Upper lobe of left lung (tissue), 6 donors: ENCODE data around the gene ARAP1. TPM values are rescaled to one million over a fixed set of nuclear protein-coding genes. Genes with fewer than 3 reads are reported as not detected.

ENCODE experiments used
- ATAC-seq, 2 donors: fragments of 200-7000 bp; cut with Tn5 transposase; one replicate each; pipeline ENCODE4 v1.9.1; 2022; ENCODE audit warnings: mild to moderate bottlenecking in 2 of 2, moderate library complexity in 2 of 2; ENCODE audit not compliant: low FRiP score in 2 of 2
- DNase-seq, 2 donors: peaks; one replicate each; pipeline ENCODE4 v3.0.0-alpha.2; 2019 to 2020
- H3K27ac ChIP-seq, 4 donors: fragments of 200-600 bp; sonication (generic); one replicate each; pipeline ENCODE4 v1.5.1; 2016 to 2019
- H3K27me3 ChIP-seq, 4 donors: fragments of 200-600 bp; sonication (generic); one replicate each; pipeline ENCODE4 v1.5.1; 2017 to 2019
- H3K36me3 ChIP-seq, 4 donors: fragments of 200-600 bp; sonication (generic); one replicate each; pipeline ENCODE4 v1.5.1; 2016 to 2019
- H3K4me1 ChIP-seq, 4 donors: fragments of 200-600 bp; sonication (generic); one replicate each; pipeline ENCODE4 v1.5.1; 2018 to 2019
- H3K4me3 ChIP-seq, 4 donors: fragments of 200-600 bp; sonication (generic); one replicate each; pipeline ENCODE4 v1.5.1; 2017 to 2019; ENCODE audit warnings: mild to moderate bottlenecking in 2 of 4, moderate library complexity in 1 of 4
- H3K9me3 ChIP-seq, 4 donors: fragments of 200-600 bp; sonication (generic); one replicate each; pipeline ENCODE4 v1.5.1; 2018 to 2019
- EP300 ChIP-seq, 4 donors: sonication (generic); formaldehyde crosslinking; IDR thresholded peaks; one replicate each; pipeline ENCODE4 v1.5.1; 2017; ENCODE audit warnings: antibody characterized with exemption in 4 of 4, control low read depth in 2 of 4
- POLR2A ChIP-seq, 4 donors: fragments of 450-650 bp; IDR thresholded peaks; one replicate each; pipeline ENCODE4 v1.5.1; 2016 to 2017; ENCODE audit warnings: antibody characterized with exemption in 4 of 4, mild to moderate bottlenecking in 2 of 4
- POLR2AphosphoS5 ChIP-seq, 2 donors: sonication (generic); formaldehyde crosslinking; IDR thresholded peaks; one replicate each; pipeline ENCODE4 v1.5.1; 2017; ENCODE audit warnings: antibody characterized with exemption in 2 of 2
- WGBS, 2 donors: methylation state at CpG; one replicate each; pipeline ENCODE4 v1.1.5; 2017 to 2018; 5-methylcytosine and 5-hydroxymethylcytosine counted together
- total RNA-seq, 6 donors: library from RNA; depleted of rRNA in 4 of 6; stranded (reverse); fragments of >200 nt in 4 of 6; gene quantifications; one replicate each; pipeline versions ENCODE4 v1.1.0 to v1.2.1, GENCODE V29; 2016 to 2021
- TF ChIP-seq, protein P1 (sequence below), 6 experiments: fragments of 450-650 bp in 4 of 6; fragments of 200-600 bp in 2 of 6; sonication (generic) in 2 of 6; IDR thresholded peaks; one replicate each; pipeline ENCODE4 v1.5.1; 2016 to 2019; ENCODE audit warnings: antibody characterized with exemption in 6 of 6
- donor health status: DM: no; HTN: no; CAD: no; lungs with moderate emphysema.
- donor health status: DM: no; HTN: yes; CAD: no; lungs with severe emphysema.

The ARAP1 gene
- total RNA-seq, 6 donors from 2014 or later, result 217 to 1,154 (median 269) TPM

DNA sequence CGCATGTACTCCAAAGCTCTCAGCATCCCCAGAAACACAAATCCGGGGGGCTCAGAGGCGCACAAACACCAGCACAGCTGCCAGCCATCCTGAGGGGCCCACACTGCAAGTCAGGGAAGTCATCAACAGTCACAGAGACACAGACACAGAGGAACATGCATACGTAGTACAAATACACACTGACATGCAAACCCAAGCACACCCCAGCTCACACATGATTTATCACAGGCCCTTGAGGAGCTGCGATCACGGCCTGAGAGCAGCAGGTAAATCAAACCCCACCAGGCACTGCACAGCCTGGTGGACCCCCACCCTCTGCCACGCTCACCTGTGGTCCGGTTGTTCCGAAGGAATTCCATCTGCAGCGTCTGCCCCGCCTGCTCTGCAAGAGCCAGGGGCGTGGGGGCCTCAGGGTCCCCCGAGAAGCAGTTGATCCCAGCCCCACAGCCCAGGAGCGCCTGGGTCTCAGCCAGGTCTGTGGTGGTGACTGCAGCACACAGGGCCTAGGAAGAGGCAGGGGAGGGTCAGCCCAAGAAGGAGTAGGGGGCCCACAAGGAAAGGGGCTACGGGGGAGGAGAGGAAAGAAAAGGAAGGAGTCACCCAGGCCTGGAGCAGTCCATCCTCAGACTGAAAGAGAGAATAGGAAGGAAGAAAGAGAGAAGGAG is 49.5 kb downstream of the ARAP1 start:
- Histone ChIP-seq H3K27ac (peak overlapping the region in 3 of 4 donors; percentile 15 to 56 (median 46)), H3K9me3 (no peaks in the 10 kb centered on the region), H3K36me3 (peaks cover 55 to 100% (median 96%) of the 10 kb centered on the region in 4 donors), H3K27me3 (no peaks in the 10 kb centered on the region), H3K4me3 (no peak overlapping the region), H3K4me1 (peaks cover 9 to 29% (median 14%) of the 10 kb centered on the region in 4 donors)
- WGBS, 2 donors, result 86 to 88% methylated on average over 5 to 15 of the region's 15 CpGs
- TF ChIP-seq, protein P1, sequence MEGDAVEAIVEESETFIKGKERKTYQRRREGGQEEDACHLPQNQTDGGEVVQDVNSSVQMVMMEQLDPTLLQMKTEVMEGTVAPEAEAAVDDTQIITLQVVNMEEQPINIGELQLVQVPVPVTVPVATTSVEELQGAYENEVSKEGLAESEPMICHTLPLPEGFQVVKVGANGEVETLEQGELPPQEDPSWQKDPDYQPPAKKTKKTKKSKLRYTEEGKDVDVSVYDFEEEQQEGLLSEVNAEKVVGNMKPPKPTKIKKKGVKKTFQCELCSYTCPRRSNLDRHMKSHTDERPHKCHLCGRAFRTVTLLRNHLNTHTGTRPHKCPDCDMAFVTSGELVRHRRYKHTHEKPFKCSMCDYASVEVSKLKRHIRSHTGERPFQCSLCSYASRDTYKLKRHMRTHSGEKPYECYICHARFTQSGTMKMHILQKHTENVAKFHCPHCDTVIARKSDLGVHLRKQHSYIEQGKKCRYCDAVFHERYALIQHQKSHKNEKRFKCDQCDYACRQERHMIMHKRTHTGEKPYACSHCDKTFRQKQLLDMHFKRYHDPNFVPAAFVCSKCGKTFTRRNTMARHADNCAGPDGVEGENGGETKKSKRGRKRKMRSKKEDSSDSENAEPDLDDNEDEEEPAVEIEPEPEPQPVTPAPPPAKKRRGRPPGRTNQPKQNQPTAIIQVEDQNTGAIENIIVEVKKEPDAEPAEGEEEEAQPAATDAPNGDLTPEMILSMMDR (IDR thresholded peaks at IDR 0.05), result no peak
- no peak for TF ChIP-seq EP300 (IDR thresholded peaks at IDR 0.05)
- TF ChIP-seq POLR2A (IDR thresholded peaks at IDR 0.05), result no peak
- no peak for TF ChIP-seq POLR2AphosphoS5 (IDR thresholded peaks at IDR 0.05)
- DNase-seq (peak in 1 of 2 donors; percentile 57), ATAC-seq (no peak)

DNA sequence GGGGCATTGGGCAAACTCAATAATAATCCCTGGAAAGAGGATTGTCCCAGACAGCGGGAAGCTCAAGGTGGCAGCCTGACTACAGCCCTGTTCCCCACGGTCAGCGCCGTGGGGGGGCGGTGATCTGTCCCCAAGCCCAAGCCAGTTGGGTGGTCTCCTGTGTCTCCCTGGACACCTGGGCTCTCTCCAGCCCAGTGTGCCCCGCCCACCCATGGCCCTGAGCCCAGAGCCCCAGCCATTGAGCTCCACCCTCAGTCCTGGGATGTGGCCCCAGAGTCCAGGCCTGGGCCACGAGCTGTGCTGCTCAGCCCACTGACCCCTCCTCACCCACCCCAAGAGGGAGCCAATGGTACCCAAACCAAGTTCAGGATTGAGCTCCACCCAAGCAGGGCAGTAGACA is 50.1 kb downstream of the ARAP1 start:
- Histone ChIP-seq H3K36me3 (peaks cover 48 to 100% (median 96%) of the 10 kb centered on the region in 4 donors), H3K9me3 (no peaks in the 10 kb centered on the region), H3K4me1 (peaks cover 9 to 29% (median 14%) of the 10 kb centered on the region in 4 donors), H3K4me3 (no peak overlapping the region), H3K27ac (peak overlapping the region in 2 of 4 donors; percentile 12 to 46), H3K27me3 (no peaks in the 10 kb centered on the region)
- WGBS, 2 donors, result 86 to 93% methylated on average over 5 to 6 of the region's 7 CpGs
- DNase-seq (peak in 1 of 2 donors; percentile 80), ATAC-seq (peak in 1 of 2 donors; percentile 9)
- TF ChIP-seq POLR2A (IDR thresholded peaks at IDR 0.05), result no peak
- no peak for TF ChIP-seq POLR2AphosphoS5 (IDR thresholded peaks at IDR 0.05)
- TF ChIP-seq, protein P1 (IDR thresholded peaks at IDR 0.05), result no peak
- TF ChIP-seq EP300 (IDR thresholded peaks at IDR 0.05), result no peak

DNA sequence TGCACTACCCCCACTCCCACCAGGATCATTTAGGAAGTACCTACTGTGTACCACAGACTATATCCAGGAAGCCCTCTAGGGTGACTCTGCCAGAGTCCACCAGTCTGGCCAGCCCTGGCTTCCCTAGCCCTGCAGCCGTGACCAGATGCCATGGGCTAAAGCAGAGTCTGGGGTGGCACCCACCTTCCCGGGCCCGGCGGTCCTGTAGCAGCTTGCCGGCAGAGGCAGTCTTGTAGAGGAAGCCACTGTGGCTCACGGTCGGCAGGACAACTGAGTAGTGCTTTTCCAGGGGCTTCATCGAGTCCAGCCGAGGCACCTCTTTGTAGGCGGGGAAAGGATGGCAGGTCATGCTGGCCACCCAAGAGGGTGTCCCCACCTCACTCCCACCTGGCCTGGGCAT is 50.7 kb downstream of the ARAP1 start:
- ATAC-seq (no peak), DNase-seq (peak in 1 of 2 donors; percentile 47)
- no peaks in the 10 kb centered on the region for H3K9me3 ChIP-seq
- peaks cover 42 to 100% (median 97%) of the 10 kb centered on the region in 4 donors for H3K36me3 ChIP-seq
- peaks cover 9 to 29% (median 14%) of the 10 kb centered on the region in 4 donors for H3K4me1 ChIP-seq
- 91 to 96% methylated on average over 4 to 9 of the region's 10 CpGs for WGBS, 2 donors
- H3K27ac ChIP-seq, result peak overlapping the region in 2 of 4 donors; percentile 5 to 12
- TF ChIP-seq POLR2A (IDR thresholded peaks at IDR 0.05) (no peak), POLR2AphosphoS5 (IDR thresholded peaks at IDR 0.05) (no peak), EP300 (IDR thresholded peaks at IDR 0.05) (no peak)
- TF ChIP-seq, protein P1 (IDR thresholded peaks at IDR 0.05), result no peak
- no peak overlapping the region for H3K4me3 ChIP-seq
- H3K27me3 ChIP-seq, result no peaks in the 10 kb centered on the region

DNA sequence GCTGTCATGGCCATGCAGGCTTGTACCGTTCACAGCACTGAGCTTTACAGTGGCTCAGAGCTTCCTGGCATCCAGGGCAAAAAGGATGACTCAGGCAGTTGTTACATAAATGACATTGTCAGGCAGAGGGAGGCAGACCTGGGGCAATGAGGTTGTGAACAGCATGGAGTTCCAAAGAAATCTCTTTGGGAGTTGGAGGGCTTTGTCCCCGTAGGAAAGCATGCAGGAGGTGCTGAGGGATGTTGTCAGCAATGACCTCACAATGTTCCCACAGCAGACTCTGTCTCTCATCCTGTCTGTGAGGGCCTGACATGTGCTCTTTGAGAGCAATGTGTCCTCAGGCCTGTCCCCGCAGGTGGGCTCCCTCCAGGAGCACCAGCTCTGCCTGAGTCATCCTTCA is 52.1 kb downstream of the ARAP1 start:
- Histone ChIP-seq H3K4me3 (no peak overlapping the region), H3K9me3 (no peaks in the 10 kb centered on the region), H3K27me3 (no peaks in the 10 kb centered on the region), H3K36me3 (peaks cover 42 to 100% (median 97%) of the 10 kb centered on the region in 4 donors), H3K27ac (no peak overlapping the region), H3K4me1 (peaks cover 9 to 29% (median 14%) of the 10 kb centered on the region in 4 donors)
- ATAC-seq, result no peak
- TF ChIP-seq POLR2A (IDR thresholded peaks at IDR 0.05) (no peak), EP300 (IDR thresholded peaks at IDR 0.05) (no peak), POLR2AphosphoS5 (IDR thresholded peaks at IDR 0.05) (no peak)
- TF ChIP-seq, protein P1 (IDR thresholded peaks at IDR 0.05), result no peak
- DNase-seq, result no peak
- 83% methylated on average over 1 to 3 of the region's 3 CpGs for WGBS, 2 donors
